Upper lobe of left lung (tissue), 4 donors: ENCODE results near the gene RBPJ.

ENCODE experiments used
- CTCF ChIP-seq, 6 experiments: fragments of 450-650 bp in 4 of 6; fragments of 200-600 bp in 2 of 6; sonication (generic) in 2 of 6; IDR thresholded peaks; one replicate each; pipeline ENCODE4 v1.5.1; 2016 to 2019; ENCODE audit warnings: antibody characterized with exemption in 6 of 6
- EP300 ChIP-seq, 4 donors: sonication (generic); formaldehyde crosslinking; IDR thresholded peaks; one replicate each; pipeline ENCODE4 v1.5.1; 2017; ENCODE audit warnings: antibody characterized with exemption in 4 of 4, control low read depth in 2 of 4
- POLR2A ChIP-seq, 4 donors: fragments of 450-650 bp; IDR thresholded peaks; one replicate each; pipeline ENCODE4 v1.5.1; 2016 to 2017; ENCODE audit warnings: antibody characterized with exemption in 4 of 4, mild to moderate bottlenecking in 2 of 4

DNA sequence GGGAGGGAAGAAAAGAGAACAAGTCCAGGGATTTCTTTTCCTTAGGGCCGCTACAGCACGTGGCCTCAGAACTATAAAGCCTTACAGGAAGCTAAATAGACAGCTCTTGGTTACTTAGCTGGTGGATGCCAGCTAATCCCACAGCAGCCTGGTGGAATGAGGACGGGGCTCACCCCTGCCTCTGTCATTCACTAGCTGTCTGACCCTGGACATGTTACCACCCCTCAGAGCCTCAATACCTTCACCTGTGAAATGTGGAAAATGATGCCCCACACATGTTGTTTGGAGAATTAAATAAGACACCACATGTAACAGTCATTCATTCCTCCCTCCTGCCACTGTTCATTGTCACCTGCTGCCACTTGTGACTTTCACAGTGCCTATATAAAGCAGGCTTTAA lies 153.7 kb downstream of the RBPJ start:
- TF ChIP-seq POLR2A (IDR thresholded peaks at IDR 0.05) (no peak), CTCF (IDR thresholded peaks at IDR 0.05) (no peak), EP300 (IDR thresholded peaks at IDR 0.05) (no peak)
